Measurements from ENCODE around the gene DEGS1. TPM values are rescaled to one million over a fixed set of nuclear protein-coding genes. Genes with fewer than 3 reads are reported as not detected.

The DEGS1 gene
- total and polyA plus RNA-seq, 2 experiments from 2014 or later = 45.7 to 67.9 TPM

GRCh38 chr1:224223819-224224714 is 41.0 kb downstream of the DEGS1 start:
- no peaks in the 10 kb centered on the region for H3K79me2 ChIP-seq (replicated peaks; ENCODE audit: insufficient read depth)
- Mint-ChIP-seq H3K27ac (no peak overlapping the region), H3K4me3 (no peak overlapping the region), H3K27me3 (ENCODE audit: insufficient read depth, low read depth, poor library complexity) (peaks cover 15% of the 10 kb centered on the region), H3K9me3 (no peaks in the 10 kb centered on the region), H3K4me1 (peaks cover 15% of the 10 kb centered on the region), H3K36me3 (ENCODE audit: low read depth) (peaks cover 18% of the 10 kb centered on the region)
- peaks cover 3% of the 10 kb centered on the region; the same call in 1 of the 2 replicates for H3K36me3 ChIP-seq (ENCODE audit: insufficient read depth)
- DNase-seq (ENCODE audit: low spot score) (peak; percentile 46), ATAC-seq (peak; percentile 79; the same call in 2 of the 3 replicates)
- 0 out of 2 replicates have a peak overlapping the region, but pooled peaks have one; percentile 3 for H3K27ac ChIP-seq (ENCODE audit: low read depth)
- 0 out of 2 replicates have a peak overlapping the region, but pooled peaks have one; percentile 18 for H3K4me2 ChIP-seq
- H3F3A ChIP-seq (replicated peaks; ENCODE audit: low read depth) = peaks cover 17% of the 10 kb centered on the region; the same call in 1 of the 2 replicates
- no peak overlapping the region for H3K4me3 ChIP-seq
- TF ChIP-seq CREB1 (CRISPR knock-in tag; IDR thresholded peaks at IDR 0.05; ENCODE audit: low read depth) = no peak
- TF ChIP-seq STAT1 (IDR thresholded peaks at IDR 0.05; ENCODE audit: unreplicated experiment) = no peak
- no peak for TF ChIP-seq JUNB (IDR thresholded peaks at IDR 0.05; ENCODE audit: unreplicated experiment)
- TF ChIP-seq ZNF462 (CRISPR knock-in tag; IDR thresholded peaks at IDR 0.05) = no peak
- no peak for TF ChIP-seq POLR2AphosphoS5 (IDR thresholded peaks at IDR 0.05; ENCODE audit: low read depth)
- no peak for TF ChIP-seq REST (IDR thresholded peaks at IDR 0.05; ENCODE audit: unreplicated experiment)
- no peak for TF ChIP-seq EZH2 (IDR thresholded peaks at IDR 0.05; ENCODE audit: low read depth, unreplicated experiment)
- no peak for TF ChIP-seq EZH2phosphoT487 (IDR thresholded peaks at IDR 0.05; ENCODE audit: unreplicated experiment)
- no peak overlapping the region for H2AFZ ChIP-seq
- no peaks in the 10 kb centered on the region for H3K9me2 ChIP-seq (ENCODE audit: insufficient read depth)
- peaks cover 3% of the 10 kb centered on the region; the same call in 1 of the 2 replicates for H3K4me1 ChIP-seq (ENCODE audit: insufficient read depth)
- no peaks in the 10 kb centered on the region for H4K20me1 ChIP-seq (replicated peaks; ENCODE audit: insufficient read depth)
- H3K27me3 ChIP-seq (ENCODE audit: insufficient read depth) = no peaks in the 10 kb centered on the region; the same call in 1 of the 2 replicates

Measured in GM23338 (cell line).